Liver (tissue), 9 donors: ENCODE results near the gene OTUD6A. TPM values are rescaled to one million over a fixed set of nuclear protein-coding genes. Genes with fewer than 3 reads are reported as not detected.

Experiments used
- DNase-seq: peaks from one replicate; pipeline ENCODE4 v3.0.0-alpha.2; 2017; ENCODE audit warnings: low spot score
- H3K27ac ChIP-seq, 2 donors: one replicate each; pipeline ENCODE4 v1.7.0; 2013; ENCODE audit warnings: inconsistent platforms in 2 of 2, low read length in 2 of 2, control low read depth in 1 of 2, low read depth in 1 of 2, mild to moderate bottlenecking in 1 of 2
- H3K27me3 ChIP-seq, 4 donors: one replicate each; pipeline versions ENCODE4 v1.6.1 to v1.7.0; 2013; ENCODE audit warnings: low read length in 3 of 4, inconsistent platforms in 1 of 4, mild to moderate bottlenecking in 1 of 4, moderate library complexity in 1 of 4; ENCODE audit not compliant: control insufficient read depth in 4 of 4, insufficient read depth in 4 of 4
- H3K36me3 ChIP-seq, 4 donors: one replicate each; pipeline versions ENCODE4 v1.6.1 to v1.7.0; 2013; ENCODE audit warnings: low read length in 3 of 4, mild to moderate bottlenecking in 3 of 4, low read depth in 1 of 4, moderate library complexity in 1 of 4; ENCODE audit not compliant: control insufficient read depth in 4 of 4, insufficient read depth in 3 of 4
- H3K4me1 ChIP-seq, 4 donors: one replicate each; pipeline versions ENCODE4 v1.6.1 to v1.7.0; 2013; ENCODE audit warnings: low read length in 3 of 4, mild to moderate bottlenecking in 3 of 4, moderate library complexity in 1 of 4; ENCODE audit not compliant: control insufficient read depth in 4 of 4, insufficient read depth in 4 of 4
- H3K4me3 ChIP-seq, 3 donors: one replicate each; pipeline versions ENCODE4 v1.6.1 to v1.7.0; 2013; ENCODE audit warnings: low read length in 3 of 3, control low read depth in 1 of 3, low read depth in 1 of 3, mild to moderate bottlenecking in 1 of 3
- H3K9ac ChIP-seq, 2 donors: one replicate each; pipeline ENCODE4 v1.7.0; 2013; ENCODE audit warnings: low read length in 2 of 2, mild to moderate bottlenecking in 2 of 2, moderate library complexity in 2 of 2, control low read depth in 1 of 2, low read depth in 1 of 2
- H3K9me3 ChIP-seq, 4 donors: one replicate each; pipeline versions ENCODE4 v1.6.1 to v1.7.0; 2013; ENCODE audit warnings: low read length in 3 of 4; ENCODE audit not compliant: control insufficient read depth in 4 of 4
- EGR1 ChIP-seq, 2 donors: IDR thresholded peaks; 2 replicates each; pipeline ENCODE4 v1.6.1; 2016 to 2018; ENCODE audit warnings: antibody characterized with exemption in 2 of 2, low read depth in 2 of 2
- FOXA1 ChIP-seq: IDR thresholded peaks from 2 replicates; pipeline ENCODE4 v1.6.1; 2016; ENCODE audit warnings: antibody characterized with exemption
- GABPA ChIP-seq, 2 donors: IDR thresholded peaks in 1 of 2; conservative IDR thresholded peaks in 1 of 2; 2 replicates each; pipeline ENCODE4 v1.6.1; 2016; ENCODE audit warnings: antibody characterized with exemption in 2 of 2, mild to moderate bottlenecking in 1 of 2, moderate library complexity in 1 of 2
- HNF4G ChIP-seq: IDR thresholded peaks from 2 replicates; pipeline ENCODE4 v1.6.1; 2016; ENCODE audit warnings: antibody characterized with exemption
- RAD21 ChIP-seq, 2 donors: IDR thresholded peaks; 2 replicates each; pipeline ENCODE4 v1.6.1; 2016; ENCODE audit warnings: antibody characterized with exemption in 2 of 2, mild to moderate bottlenecking in 2 of 2
- RXRA ChIP-seq, 2 donors: IDR thresholded peaks; 2 replicates each; pipeline ENCODE4 v1.6.1; 2017 to 2018; ENCODE audit warnings: antibody characterized with exemption in 2 of 2, mild to moderate bottlenecking in 1 of 2
- SP1 ChIP-seq: IDR thresholded peaks from 2 replicates; pipeline ENCODE4 v1.6.1; 2018; ENCODE audit warnings: antibody characterized with exemption, mild to moderate bottlenecking
- TAF1 ChIP-seq: conservative IDR thresholded peaks from 2 replicates; pipeline ENCODE4 v1.6.1; 2016; ENCODE audit warnings: antibody characterized with exemption, mild to moderate bottlenecking
- WGBS: extraction: QIAGEN DNeasy Blood & Tissue Kit; methylation state at CpG from one replicate; pipeline ENCODE4 v1.1.7; 2013; 5-methylcytosine and 5-hydroxymethylcytosine counted together
- polyA plus RNA-seq, 2 donors: library from polyadenylated mRNA; stranded (reverse) in 1 of 2; unstranded in 1 of 2; fragments of 200-250 nt in 1 of 2; fragments of >200 nt in 1 of 2; fragmentation: Nextera tagmentation in 1 of 2; extraction: Ambion mirVana in 1 of 2; gene quantifications; one replicate each; pipeline versions ENCODE4 v1.2.1 to v1.2.3, GENCODE V29; 2013 to 2015
- total RNA-seq, 2 donors: library from RNA; depleted of rRNA; stranded (reverse); fragments of >200 nt; gene quantifications; one replicate each; pipeline ENCODE4 v1.2.3, GENCODE V29; 2014
- TF ChIP-seq, protein P1 (sequence below): fragments of 150-350 bp; IDR thresholded peaks from 2 replicates; pipeline ENCODE4 v1.5.1; 2017; ENCODE audit warnings: improper control_type of control experiment, low read depth, low read length; ENCODE audit not compliant: missing input control
- TF ChIP-seq, protein P2 (sequence below): IDR thresholded peaks from 2 replicates; pipeline ENCODE4 v1.6.1; 2016; ENCODE audit warnings: antibody characterized with exemption
- TF ChIP-seq, protein P3 (sequence below): IDR thresholded peaks from 2 replicates; pipeline ENCODE4 v1.6.1; 2016; ENCODE audit warnings: antibody characterized with exemption
- TF ChIP-seq, protein P4 (sequence below): IDR thresholded peaks from 2 replicates; pipeline ENCODE4 v1.6.1; 2016; ENCODE audit warnings: antibody characterized with exemption
- TF ChIP-seq, protein P5 (sequence below): IDR thresholded peaks from 2 replicates; pipeline ENCODE4 v1.6.1; 2016; ENCODE audit warnings: antibody characterized with exemption, mild to moderate bottlenecking
- donor health status: healthy.
- donor health status: healthy.
- donor health status: healthy.
- donor health status: healthy.
- donor health status: healthy.

Gene OTUD6A
- total and polyA plus RNA-seq, 4 donors = not detected

DNA sequence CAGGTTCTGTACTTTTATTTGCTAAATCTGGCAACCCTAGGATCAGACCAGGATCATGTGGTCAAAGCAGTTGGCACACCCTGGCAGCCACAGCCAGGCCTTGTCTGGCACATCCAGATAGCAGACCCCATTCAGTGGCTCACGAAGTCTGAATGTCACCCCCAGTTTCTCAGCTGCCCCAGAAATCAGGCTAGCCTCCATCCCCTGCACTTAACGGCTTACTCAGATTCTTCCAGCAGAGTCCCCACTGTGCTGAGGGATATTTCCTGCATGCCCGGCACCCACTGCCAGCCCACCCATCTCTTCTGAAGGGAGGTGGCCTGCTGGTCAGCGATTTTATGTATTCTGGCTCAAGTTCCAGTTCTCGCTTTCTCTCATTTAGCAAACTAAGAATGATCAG is 7.9 kb upstream of the OTUD6A start:
- no peaks in the 10 kb centered on the region for H3K36me3 ChIP-seq
- 87% methylated on average over 5 of the region's 5 CpGs for WGBS
- no peak for DNase-seq
- H3K27ac ChIP-seq = no peak overlapping the region
- no peaks in the 10 kb centered on the region for H3K4me1 ChIP-seq
- H3K9me3 ChIP-seq = no peaks in the 10 kb centered on the region
- no peak overlapping the region for H3K4me3 ChIP-seq
- TF ChIP-seq, protein P1, sequence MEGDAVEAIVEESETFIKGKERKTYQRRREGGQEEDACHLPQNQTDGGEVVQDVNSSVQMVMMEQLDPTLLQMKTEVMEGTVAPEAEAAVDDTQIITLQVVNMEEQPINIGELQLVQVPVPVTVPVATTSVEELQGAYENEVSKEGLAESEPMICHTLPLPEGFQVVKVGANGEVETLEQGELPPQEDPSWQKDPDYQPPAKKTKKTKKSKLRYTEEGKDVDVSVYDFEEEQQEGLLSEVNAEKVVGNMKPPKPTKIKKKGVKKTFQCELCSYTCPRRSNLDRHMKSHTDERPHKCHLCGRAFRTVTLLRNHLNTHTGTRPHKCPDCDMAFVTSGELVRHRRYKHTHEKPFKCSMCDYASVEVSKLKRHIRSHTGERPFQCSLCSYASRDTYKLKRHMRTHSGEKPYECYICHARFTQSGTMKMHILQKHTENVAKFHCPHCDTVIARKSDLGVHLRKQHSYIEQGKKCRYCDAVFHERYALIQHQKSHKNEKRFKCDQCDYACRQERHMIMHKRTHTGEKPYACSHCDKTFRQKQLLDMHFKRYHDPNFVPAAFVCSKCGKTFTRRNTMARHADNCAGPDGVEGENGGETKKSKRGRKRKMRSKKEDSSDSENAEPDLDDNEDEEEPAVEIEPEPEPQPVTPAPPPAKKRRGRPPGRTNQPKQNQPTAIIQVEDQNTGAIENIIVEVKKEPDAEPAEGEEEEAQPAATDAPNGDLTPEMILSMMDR = no peak
- TF ChIP-seq EGR1 (IDR thresholded peaks at IDR 0.05; ENCODE audit: low read depth in 2 of 2) (no peak), TAF1 (no peak), SP1 (no peak), GABPA (IDR thresholded peaks at IDR 0.05 in 1 of 2, conservative IDR thresholded peaks at IDR 0.05 in 1 of 2) (no peak), HNF4G (no peak), FOXA1 (no peak), RXRA (IDR thresholded peaks at IDR 0.05) (no peak)
- TF ChIP-seq, protein P2, sequence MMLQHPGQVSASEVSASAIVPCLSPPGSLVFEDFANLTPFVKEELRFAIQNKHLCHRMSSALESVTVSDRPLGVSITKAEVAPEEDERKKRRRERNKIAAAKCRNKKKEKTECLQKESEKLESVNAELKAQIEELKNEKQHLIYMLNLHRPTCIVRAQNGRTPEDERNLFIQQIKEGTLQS = no peak
- TF ChIP-seq, protein P3, sequence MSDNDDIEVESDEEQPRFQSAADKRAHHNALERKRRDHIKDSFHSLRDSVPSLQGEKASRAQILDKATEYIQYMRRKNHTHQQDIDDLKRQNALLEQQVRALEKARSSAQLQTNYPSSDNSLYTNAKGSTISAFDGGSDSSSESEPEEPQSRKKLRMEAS = no peak
- TF ChIP-seq, protein P4, sequence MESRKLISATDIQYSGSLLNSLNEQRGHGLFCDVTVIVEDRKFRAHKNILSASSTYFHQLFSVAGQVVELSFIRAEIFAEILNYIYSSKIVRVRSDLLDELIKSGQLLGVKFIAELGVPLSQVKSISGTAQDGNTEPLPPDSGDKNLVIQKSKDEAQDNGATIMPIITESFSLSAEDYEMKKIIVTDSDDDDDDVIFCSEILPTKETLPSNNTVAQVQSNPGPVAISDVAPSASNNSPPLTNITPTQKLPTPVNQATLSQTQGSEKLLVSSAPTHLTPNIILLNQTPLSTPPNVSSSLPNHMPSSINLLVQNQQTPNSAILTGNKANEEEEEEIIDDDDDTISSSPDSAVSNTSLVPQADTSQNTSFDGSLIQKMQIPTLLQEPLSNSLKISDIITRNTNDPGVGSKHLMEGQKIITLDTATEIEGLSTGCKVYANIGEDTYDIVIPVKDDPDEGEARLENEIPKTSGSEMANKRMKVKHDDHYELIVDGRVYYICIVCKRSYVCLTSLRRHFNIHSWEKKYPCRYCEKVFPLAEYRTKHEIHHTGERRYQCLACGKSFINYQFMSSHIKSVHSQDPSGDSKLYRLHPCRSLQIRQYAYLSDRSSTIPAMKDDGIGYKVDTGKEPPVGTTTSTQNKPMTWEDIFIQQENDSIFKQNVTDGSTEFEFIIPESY = no peak
- no peak overlapping the region for H3K9ac ChIP-seq
- H3K27me3 ChIP-seq = no peaks in the 10 kb centered on the region

DNA sequence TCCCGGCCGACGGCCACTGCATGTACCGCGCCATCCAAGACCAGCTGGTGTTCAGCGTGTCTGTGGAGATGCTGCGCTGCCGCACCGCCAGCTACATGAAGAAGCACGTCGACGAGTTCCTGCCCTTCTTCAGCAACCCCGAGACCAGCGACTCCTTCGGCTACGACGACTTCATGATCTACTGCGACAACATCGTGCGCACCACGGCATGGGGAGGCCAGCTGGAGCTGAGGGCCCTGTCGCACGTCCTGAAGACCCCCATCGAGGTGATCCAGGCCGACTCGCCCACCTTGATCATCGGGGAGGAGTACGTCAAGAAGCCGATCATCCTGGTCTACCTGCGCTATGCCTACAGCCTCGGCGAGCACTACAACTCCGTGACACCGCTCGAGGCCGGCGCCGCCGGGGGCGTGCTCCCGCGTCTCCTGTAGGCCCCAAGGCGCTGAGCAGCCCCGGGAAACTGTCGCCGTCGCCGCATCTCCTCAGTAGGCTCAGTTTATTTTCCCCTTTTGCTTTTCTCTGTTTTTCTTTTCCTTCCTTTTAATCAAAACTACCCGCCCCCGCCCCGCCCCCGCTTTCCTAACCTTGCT is 799 bp downstream of the OTUD6A start:
- TF ChIP-seq, protein P2 = no peak
- TF ChIP-seq, protein P5, sequence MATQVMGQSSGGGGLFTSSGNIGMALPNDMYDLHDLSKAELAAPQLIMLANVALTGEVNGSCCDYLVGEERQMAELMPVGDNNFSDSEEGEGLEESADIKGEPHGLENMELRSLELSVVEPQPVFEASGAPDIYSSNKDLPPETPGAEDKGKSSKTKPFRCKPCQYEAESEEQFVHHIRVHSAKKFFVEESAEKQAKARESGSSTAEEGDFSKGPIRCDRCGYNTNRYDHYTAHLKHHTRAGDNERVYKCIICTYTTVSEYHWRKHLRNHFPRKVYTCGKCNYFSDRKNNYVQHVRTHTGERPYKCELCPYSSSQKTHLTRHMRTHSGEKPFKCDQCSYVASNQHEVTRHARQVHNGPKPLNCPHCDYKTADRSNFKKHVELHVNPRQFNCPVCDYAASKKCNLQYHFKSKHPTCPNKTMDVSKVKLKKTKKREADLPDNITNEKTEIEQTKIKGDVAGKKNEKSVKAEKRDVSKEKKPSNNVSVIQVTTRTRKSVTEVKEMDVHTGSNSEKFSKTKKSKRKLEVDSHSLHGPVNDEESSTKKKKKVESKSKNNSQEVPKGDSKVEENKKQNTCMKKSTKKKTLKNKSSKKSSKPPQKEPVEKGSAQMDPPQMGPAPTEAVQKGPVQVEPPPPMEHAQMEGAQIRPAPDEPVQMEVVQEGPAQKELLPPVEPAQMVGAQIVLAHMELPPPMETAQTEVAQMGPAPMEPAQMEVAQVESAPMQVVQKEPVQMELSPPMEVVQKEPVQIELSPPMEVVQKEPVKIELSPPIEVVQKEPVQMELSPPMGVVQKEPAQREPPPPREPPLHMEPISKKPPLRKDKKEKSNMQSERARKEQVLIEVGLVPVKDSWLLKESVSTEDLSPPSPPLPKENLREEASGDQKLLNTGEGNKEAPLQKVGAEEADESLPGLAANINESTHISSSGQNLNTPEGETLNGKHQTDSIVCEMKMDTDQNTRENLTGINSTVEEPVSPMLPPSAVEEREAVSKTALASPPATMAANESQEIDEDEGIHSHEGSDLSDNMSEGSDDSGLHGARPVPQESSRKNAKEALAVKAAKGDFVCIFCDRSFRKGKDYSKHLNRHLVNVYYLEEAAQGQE = no peak
- TF ChIP-seq RAD21 (IDR thresholded peaks at IDR 0.05) (no peak), SP1 (no peak), HNF4G (no peak), EGR1 (IDR thresholded peaks at IDR 0.05; ENCODE audit: low read depth in 2 of 2) (no peak)
- TF ChIP-seq, protein P3 = no peak
- TF ChIP-seq, protein P4 = no peak
- H3K27ac ChIP-seq = no peak overlapping the region
- no peak overlapping the region for H3K4me3 ChIP-seq
- H3K9ac ChIP-seq = no peak overlapping the region
- no peaks in the 10 kb centered on the region for H3K9me3 ChIP-seq
- DNase-seq = no peak
- no peaks in the 10 kb centered on the region for H3K4me1 ChIP-seq
- 96% methylated on average over 52 of the region's 52 CpGs for WGBS
- peaks cover 0 to 2% (median 0%) of the 10 kb centered on the region in 4 donors for H3K27me3 ChIP-seq
- H3K36me3 ChIP-seq = no peaks in the 10 kb centered on the region
